ENCODE data around the gene KRTAP9-7.

Gene KRTAP9-7

DNA sequence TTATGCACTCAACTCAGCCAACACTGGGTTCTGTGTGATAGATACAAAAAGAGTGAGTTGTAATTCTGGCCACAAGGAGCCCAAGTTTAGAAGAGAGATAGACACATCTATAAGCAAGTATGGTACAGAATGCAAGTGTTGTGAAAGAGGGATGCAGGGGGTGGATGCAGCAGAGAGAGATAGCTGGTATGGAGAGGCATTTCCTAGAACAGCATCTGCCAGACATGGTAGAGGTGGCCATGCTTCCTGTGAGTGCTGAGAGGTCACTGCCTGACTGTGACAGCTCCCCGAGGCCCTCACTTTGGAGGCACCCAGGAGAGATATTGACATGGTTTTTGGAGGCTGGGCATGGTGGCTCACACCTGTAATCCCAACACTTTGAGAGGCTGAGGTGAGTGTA is 35.6 kb downstream of the KRTAP9-7 start:
- TF ChIP-seq EP300 (IDR thresholded peaks at IDR 0.05; ENCODE audit: borderline replicate concordance) (no peak), CREB1 (IDR thresholded peaks at IDR 0.05; ENCODE audit: low read depth) (no peak), YY1 (IDR thresholded peaks at IDR 0.05; ENCODE audit: low read depth) (no peak), NFIC (IDR thresholded peaks at IDR 0.05) (no peak), EGR1 (IDR thresholded peaks at IDR 0.05) (no peak)
- TF ChIP-seq, protein P1, sequence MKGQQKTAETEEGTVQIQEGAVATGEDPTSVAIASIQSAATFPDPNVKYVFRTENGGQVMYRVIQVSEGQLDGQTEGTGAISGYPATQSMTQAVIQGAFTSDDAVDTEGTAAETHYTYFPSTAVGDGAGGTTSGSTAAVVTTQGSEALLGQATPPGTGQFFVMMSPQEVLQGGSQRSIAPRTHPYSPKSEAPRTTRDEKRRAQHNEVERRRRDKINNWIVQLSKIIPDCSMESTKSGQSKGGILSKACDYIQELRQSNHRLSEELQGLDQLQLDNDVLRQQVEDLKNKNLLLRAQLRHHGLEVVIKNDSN (IDR thresholded peaks at IDR 0.05), result no peak

GRCh38 chr17:41315204-41315794 is 39.8 kb downstream of the KRTAP9-7 start, which contains the start of gene KRTAP17-1:
TSS of gene KRTAP17-1 (minus strand) at chr17:41315710. CDS start at chr17:41315650, 60 bp downstream.
- TF ChIP-seq TCF12 (IDR thresholded peaks at IDR 0.05; ENCODE audit: low read depth) (no peak), CREB1 (IDR thresholded peaks at IDR 0.05; ENCODE audit: low read depth) (no peak), RAD21 (IDR thresholded peaks at IDR 0.05; ENCODE audit: low read depth) (no peak), NFIC (IDR thresholded peaks at IDR 0.05) (no peak), YY1 (IDR thresholded peaks at IDR 0.05; ENCODE audit: low read depth) (no peak), EGR1 (IDR thresholded peaks at IDR 0.05) (no peak), TEAD4 (IDR thresholded peaks at IDR 0.05) (no peak), FOXM1 (IDR thresholded peaks at IDR 0.05; ENCODE audit: borderline replicate concordance, low read depth) (no peak), CEBPB (IDR thresholded peaks at IDR 0.05) (no peak), EP300 (IDR thresholded peaks at IDR 0.05; ENCODE audit: borderline replicate concordance) (no peak), TAF1 (IDR thresholded peaks at IDR 0.05; ENCODE audit: low read depth) (no peak), ZBTB7A (IDR thresholded peaks at IDR 0.05; ENCODE audit: low read depth) (no peak), REST (IDR thresholded peaks at IDR 0.05; ENCODE audit: low read depth) (no peak)
- TF ChIP-seq, protein P2, sequence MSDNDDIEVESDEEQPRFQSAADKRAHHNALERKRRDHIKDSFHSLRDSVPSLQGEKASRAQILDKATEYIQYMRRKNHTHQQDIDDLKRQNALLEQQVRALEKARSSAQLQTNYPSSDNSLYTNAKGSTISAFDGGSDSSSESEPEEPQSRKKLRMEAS (IDR thresholded peaks at IDR 0.05), result no peak
- TF ChIP-seq, protein P1 (IDR thresholded peaks at IDR 0.05), result no peak

GRCh38 chr17:41315814-41316445 is 40.4 kb downstream of the KRTAP9-7 start:
- TF ChIP-seq YY1 (IDR thresholded peaks at IDR 0.05; ENCODE audit: low read depth), result no peak
- TF ChIP-seq REST (IDR thresholded peaks at IDR 0.05; ENCODE audit: low read depth), result no peak
- TF ChIP-seq RAD21 (IDR thresholded peaks at IDR 0.05; ENCODE audit: low read depth), result no peak
- TF ChIP-seq, protein P2 (IDR thresholded peaks at IDR 0.05), result no peak
- TF ChIP-seq NFIC (IDR thresholded peaks at IDR 0.05), result no peak
- TF ChIP-seq, protein P1 (IDR thresholded peaks at IDR 0.05), result no peak
- TF ChIP-seq TAF1 (IDR thresholded peaks at IDR 0.05; ENCODE audit: low read depth), result no peak
- TF ChIP-seq CREB1 (IDR thresholded peaks at IDR 0.05; ENCODE audit: low read depth), result no peak
- no peak for TF ChIP-seq CEBPB (IDR thresholded peaks at IDR 0.05)
- no peak for TF ChIP-seq FOXM1 (IDR thresholded peaks at IDR 0.05; ENCODE audit: borderline replicate concordance, low read depth)
- no peak for TF ChIP-seq TCF12 (IDR thresholded peaks at IDR 0.05; ENCODE audit: low read depth)
- no peak for TF ChIP-seq EGR1 (IDR thresholded peaks at IDR 0.05)
- TF ChIP-seq ZBTB7A (IDR thresholded peaks at IDR 0.05; ENCODE audit: low read depth), result no peak
- no peak for TF ChIP-seq TEAD4 (IDR thresholded peaks at IDR 0.05)
- no peak for TF ChIP-seq EP300 (IDR thresholded peaks at IDR 0.05; ENCODE audit: borderline replicate concordance)

DNA sequence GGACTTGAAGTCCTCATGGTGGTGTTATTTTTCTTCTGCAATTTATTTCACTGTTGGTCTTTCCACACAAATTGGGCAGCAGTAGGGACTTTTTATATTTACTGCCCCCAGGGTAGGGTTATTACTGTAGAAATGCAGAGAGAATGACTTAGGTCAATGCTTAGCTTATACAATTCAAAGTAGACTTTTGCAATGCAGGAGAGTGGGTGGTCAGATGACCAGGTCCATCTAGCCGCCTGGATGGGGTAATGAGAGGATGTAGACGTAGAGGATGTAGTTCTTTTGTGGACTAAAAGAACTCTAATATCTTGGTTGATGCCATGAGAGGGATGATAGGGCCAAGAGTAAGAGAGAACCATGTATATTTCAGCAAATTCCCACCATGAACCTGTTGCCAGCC is 42.7 kb downstream of the KRTAP9-7 start:
- TF ChIP-seq TCF12 (IDR thresholded peaks at IDR 0.05; ENCODE audit: low read depth) (no peak), FOXM1 (IDR thresholded peaks at IDR 0.05; ENCODE audit: borderline replicate concordance, low read depth) (no peak), EGR1 (IDR thresholded peaks at IDR 0.05) (no peak), RAD21 (IDR thresholded peaks at IDR 0.05; ENCODE audit: low read depth) (no peak), NFIC (IDR thresholded peaks at IDR 0.05) (no peak), YY1 (IDR thresholded peaks at IDR 0.05; ENCODE audit: low read depth) (no peak), TAF1 (IDR thresholded peaks at IDR 0.05; ENCODE audit: low read depth) (no peak), CEBPB (IDR thresholded peaks at IDR 0.05) (no peak), EP300 (IDR thresholded peaks at IDR 0.05; ENCODE audit: borderline replicate concordance) (no peak), REST (IDR thresholded peaks at IDR 0.05; ENCODE audit: low read depth) (no peak), ZBTB7A (IDR thresholded peaks at IDR 0.05; ENCODE audit: low read depth) (no peak)
- TF ChIP-seq, protein P1 (IDR thresholded peaks at IDR 0.05), result no peak
- TF ChIP-seq, protein P2 (IDR thresholded peaks at IDR 0.05), result no peak

All from Ishikawa (cell line).